Epithelial cell of esophagus (primary cell): ENCODE results near the gene TAS2R16.

Experiments
- DNase-seq: peaks from one replicate; pipeline ENCODE4 v3.0.0; 2010; ENCODE audit warnings: low read depth
- H3K4me3 ChIP-seq: 2 replicates; pipeline ENCODE4 v1.5.1; 2011; ENCODE audit warnings: mild to moderate bottlenecking, low read length, control low read depth
- TF ChIP-seq, protein P1 (sequence below): IDR thresholded peaks from 2 replicates; pipeline ENCODE4 v1.5.1; 2011; ENCODE audit warnings: low read depth, mild to moderate bottlenecking, low read length, control low read depth, inconsistent platforms; ENCODE audit not compliant: insufficient read depth; ENCODE audit errors: missing control alignments

Gene TAS2R16

GRCh38 chr7:122951006-122951405, 44.5 kb downstream of the TAS2R16 start:
- TF ChIP-seq, protein P1, sequence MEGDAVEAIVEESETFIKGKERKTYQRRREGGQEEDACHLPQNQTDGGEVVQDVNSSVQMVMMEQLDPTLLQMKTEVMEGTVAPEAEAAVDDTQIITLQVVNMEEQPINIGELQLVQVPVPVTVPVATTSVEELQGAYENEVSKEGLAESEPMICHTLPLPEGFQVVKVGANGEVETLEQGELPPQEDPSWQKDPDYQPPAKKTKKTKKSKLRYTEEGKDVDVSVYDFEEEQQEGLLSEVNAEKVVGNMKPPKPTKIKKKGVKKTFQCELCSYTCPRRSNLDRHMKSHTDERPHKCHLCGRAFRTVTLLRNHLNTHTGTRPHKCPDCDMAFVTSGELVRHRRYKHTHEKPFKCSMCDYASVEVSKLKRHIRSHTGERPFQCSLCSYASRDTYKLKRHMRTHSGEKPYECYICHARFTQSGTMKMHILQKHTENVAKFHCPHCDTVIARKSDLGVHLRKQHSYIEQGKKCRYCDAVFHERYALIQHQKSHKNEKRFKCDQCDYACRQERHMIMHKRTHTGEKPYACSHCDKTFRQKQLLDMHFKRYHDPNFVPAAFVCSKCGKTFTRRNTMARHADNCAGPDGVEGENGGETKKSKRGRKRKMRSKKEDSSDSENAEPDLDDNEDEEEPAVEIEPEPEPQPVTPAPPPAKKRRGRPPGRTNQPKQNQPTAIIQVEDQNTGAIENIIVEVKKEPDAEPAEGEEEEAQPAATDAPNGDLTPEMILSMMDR = no peak
- H3K4me3 ChIP-seq = no peak overlapping the region
- peak; percentile 46 for DNase-seq

DNA sequence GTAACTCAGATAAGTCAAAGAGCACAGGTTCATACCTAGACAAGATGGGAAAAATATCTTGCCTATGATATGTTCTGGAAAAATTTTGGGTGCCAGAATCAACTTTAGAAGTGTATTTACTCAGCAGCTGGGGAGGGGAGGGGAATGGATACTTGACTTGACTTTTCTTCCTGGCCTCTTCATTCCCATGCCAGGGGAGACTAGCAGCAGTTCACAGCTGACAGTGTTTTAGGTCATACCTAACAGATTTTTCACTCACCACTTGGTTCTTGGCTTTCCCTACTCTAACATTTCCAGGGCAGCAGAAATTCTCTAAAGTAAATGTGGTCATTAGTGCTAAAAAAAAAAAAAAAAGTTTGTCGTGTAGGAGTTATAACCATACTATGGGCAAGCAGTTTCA, 46.3 kb downstream of the TAS2R16 start:
- DNase-seq = no peak
- TF ChIP-seq, protein P1 = no peak
- H3K4me3 ChIP-seq = no peak overlapping the region
